Epithelial cell of umbilical artery (primary cell): ENCODE data around the gene MAU2. TPM values are rescaled to one million over a fixed set of nuclear protein-coding genes. Genes with fewer than 3 reads are reported as not detected.

Experiments used
- total RNA-seq: library from RNA; depleted of rRNA; stranded (reverse); fragments of >200 nt; gene quantifications from 2 replicates; pipeline ENCODE4 v1.2.3, GENCODE V29; 2014

MAU2 gene, protein sequence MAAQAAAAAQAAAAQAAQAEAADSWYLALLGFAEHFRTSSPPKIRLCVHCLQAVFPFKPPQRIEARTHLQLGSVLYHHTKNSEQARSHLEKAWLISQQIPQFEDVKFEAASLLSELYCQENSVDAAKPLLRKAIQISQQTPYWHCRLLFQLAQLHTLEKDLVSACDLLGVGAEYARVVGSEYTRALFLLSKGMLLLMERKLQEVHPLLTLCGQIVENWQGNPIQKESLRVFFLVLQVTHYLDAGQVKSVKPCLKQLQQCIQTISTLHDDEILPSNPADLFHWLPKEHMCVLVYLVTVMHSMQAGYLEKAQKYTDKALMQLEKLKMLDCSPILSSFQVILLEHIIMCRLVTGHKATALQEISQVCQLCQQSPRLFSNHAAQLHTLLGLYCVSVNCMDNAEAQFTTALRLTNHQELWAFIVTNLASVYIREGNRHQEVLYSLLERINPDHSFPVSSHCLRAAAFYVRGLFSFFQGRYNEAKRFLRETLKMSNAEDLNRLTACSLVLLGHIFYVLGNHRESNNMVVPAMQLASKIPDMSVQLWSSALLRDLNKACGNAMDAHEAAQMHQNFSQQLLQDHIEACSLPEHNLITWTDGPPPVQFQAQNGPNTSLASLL
- total RNA-seq: 24.7 and 27.4 TPM in 2 replicates

DNA sequence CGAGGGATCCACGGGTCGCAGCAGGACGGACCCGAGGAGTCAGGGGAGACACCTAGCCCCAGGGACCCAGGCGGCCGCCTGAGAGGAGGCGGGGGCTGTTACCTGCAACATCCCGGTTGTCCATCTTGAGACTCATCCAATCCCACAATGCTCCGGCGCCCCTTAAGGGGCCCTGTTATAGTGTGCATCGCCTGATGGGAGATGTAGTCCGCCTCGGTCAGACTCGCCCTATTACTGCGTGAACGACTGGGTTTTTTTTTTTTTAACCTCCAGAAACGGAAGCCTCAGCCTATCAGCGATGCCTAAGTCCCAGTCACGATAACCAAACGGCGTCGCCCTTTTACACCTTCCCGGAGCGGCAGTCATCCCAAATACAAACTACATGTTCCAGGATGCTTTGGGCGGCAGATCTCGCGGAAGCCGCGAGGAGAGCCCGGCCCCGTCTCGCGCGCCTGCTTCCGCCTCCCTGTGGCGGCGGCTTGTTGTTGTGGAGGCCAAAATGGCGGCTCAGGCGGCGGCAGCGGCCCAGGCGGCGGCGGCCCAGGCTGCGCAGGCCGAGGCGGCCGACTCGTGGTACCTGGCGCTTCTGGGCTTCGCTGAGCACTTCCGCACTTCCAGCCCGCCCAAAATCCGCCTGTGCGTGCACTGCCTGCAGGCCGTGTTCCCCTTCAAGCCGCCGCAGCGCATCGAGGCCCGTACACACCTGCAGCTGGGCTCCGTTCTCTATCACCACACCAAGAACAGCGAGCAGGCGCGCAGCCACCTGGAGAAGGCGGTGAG, at the start of gene MAU2, which contains the start of gene SUGP1:
Gene MAU2 (plus strand): TSS at position 469 of the 780 bp plus-strand sequence. CDS start 31 bp downstream, at position 500.
Gene SUGP1 (minus strand): TSS at position 149 of the 780 bp plus-strand sequence. CDS start 13 bp downstream, at position 136.

DNA sequence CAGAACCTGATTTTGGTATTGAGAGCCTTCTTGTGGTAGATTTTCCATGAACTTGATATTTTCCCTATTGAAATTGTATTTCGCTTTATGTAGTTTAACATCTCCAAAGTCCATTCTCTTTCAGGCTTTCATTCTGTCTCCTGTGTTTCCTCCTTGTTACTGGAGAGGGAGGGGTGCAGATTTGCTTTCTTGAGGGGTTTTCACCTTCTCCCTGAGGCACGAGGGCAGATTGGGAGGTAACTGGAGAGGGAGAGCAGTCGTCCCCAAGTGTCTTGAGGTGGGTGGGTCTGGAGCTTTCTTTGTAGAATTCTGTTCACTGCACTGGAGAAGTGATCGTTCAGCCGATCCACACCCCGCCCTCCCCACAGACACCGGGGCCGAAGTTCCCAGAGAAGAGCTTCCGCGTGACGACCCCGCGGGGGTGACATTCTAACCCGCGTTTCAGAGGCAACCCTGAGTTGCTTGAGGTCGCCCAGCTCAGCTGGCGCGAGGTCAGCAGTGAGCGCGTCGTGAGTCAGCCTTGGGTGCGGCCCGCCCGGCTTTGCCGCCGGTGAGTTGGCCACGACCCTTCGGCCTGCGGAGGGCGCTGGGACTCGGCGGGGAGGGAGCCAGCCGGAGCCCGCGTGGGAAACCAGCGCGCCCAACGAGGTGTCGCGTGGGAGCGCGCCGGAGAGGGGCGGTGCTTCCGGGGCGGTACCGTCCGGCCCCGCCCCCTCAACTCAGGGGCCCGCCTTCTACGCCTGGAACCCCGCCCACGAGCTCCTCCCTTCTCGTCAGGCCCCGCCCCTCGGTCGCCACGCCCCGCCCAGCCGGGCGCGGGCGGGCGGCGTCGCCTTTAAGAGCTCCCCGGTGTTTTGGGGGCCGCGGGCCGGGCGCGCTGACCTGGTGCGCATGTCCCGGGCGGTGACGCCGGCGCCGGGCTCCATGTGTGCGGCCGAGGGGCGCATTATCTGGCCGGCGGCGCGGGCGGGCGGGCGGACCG, 84.5 kb downstream of the MAU2 start, which contains the start of gene GATAD2A:
Gene GATAD2A (plus strand): TSS at position 797 of the 982 bp plus-strand sequence. CDS start 59,671 bp downstream, outside the sequence.

Other genes starting within 250 kb of the MAU2 start
- 26.0 and 28.0 TPM in 2 replicates for gene TMEM161A, start 182.4 kb upstream of the MAU2 start, total RNA-seq
- gene MEF2B, start 150.6 kb upstream of the MAU2 start, total RNA-seq: 0.32 TPM in 1 of 2 replicates, not detected in the other
- gene BORCS8, start 128.7 kb upstream of the MAU2 start, total RNA-seq: 14.9 and 18.7 TPM in 2 replicates
- 77.2 and 88.4 TPM in 2 replicates for gene RFXANK, start 128.6 kb upstream of the MAU2 start, total RNA-seq
- 12.0 and 17.9 TPM in 2 replicates for gene NR2C2AP, start 117.4 kb upstream of the MAU2 start, total RNA-seq
- gene NCAN, start 108.9 kb upstream of the MAU2 start, total RNA-seq: under 0.01 TPM in 1 of 2 replicates, not detected in the other
- gene TM6SF2, start 47.5 kb upstream of the MAU2 start, total RNA-seq: under 0.01 TPM in 1 of 2 replicates, not detected in the other
- 15.6 and 20.1 TPM in 2 replicates for gene SUGP1, start 320 bp upstream of the MAU2 start, total RNA-seq
- 46.8 and 51.0 TPM in 2 replicates for gene GATAD2A, start 84.8 kb downstream of the MAU2 start, total RNA-seq
- 0.32 and 0.76 TPM in 2 replicates for gene TSSK6, start 194.7 kb downstream of the MAU2 start, total RNA-seq
- gene NDUFA13, start 195.4 kb downstream of the MAU2 start, total RNA-seq: 50.8 and 253 TPM in 2 replicates
- gene YJEFN3, start 208.1 kb downstream of the MAU2 start, total RNA-seq: under 0.01 and 1.2 TPM in 2 replicates
- not detected in 2 replicates for gene CILP2, start 217.4 kb downstream of the MAU2 start, total RNA-seq